Hepatocyte (in vitro differentiated cells): ENCODE data around the gene DEF6. TPM values are rescaled to one million over a fixed set of nuclear protein-coding genes. Genes with fewer than 3 reads are reported as not detected.

ENCODE experiments used
- DNase-seq: peaks from one replicate; pipeline ENCODE4 v3.0.0-alpha.2; 2016; ENCODE audit warnings: low spot score
- H2AFZ ChIP-seq: fragments of 200-600 bp; sonication (generic); 2 replicates; pipeline ENCODE4 v1.6.0; 2016; ENCODE audit warnings: antibody characterized with exemption, mild to moderate bottlenecking
- H3K27ac ChIP-seq: fragments of 200-600 bp; sonication (generic); 2 replicates; pipeline ENCODE4 v1.5.1; 2016; ENCODE audit warnings: mild to moderate bottlenecking
- H3K27me3 ChIP-seq: fragments of 200-600 bp; sonication (generic); 2 replicates; pipeline ENCODE4 v1.6.1; 2016
- H3K36me3 ChIP-seq: fragments of 200-600 bp; sonication (generic); replicated peaks from 2 replicates; pipeline ENCODE4 v1.5.1; 2016; ENCODE audit warnings: low read depth; ENCODE audit not compliant: insufficient read depth
- H3K4me1 ChIP-seq: fragments of 200-600 bp; sonication (generic); 2 replicates; pipeline ENCODE4 v1.5.1; 2016; ENCODE audit warnings: mild to moderate bottlenecking, moderate library complexity; ENCODE audit not compliant: insufficient read depth
- H3K4me2 ChIP-seq: fragments of 200-600 bp; sonication (generic); 2 replicates; pipeline ENCODE4 v1.6.0; 2016
- H3K4me3 ChIP-seq: fragments of 200-600 bp; sonication (generic); 2 replicates; pipeline ENCODE4 v1.5.1; 2016; ENCODE audit warnings: mild to moderate bottlenecking
- H3K79me2 ChIP-seq: fragments of 200-600 bp; sonication (generic); 2 replicates; pipeline ENCODE4 v1.6.0; 2017; ENCODE audit warnings: mild to moderate bottlenecking
- H3K9me2 ChIP-seq: fragments of 200-600 bp; sonication (generic); replicated peaks from 2 replicates; pipeline ENCODE4 v1.6.0; 2017; ENCODE audit warnings: mild to moderate bottlenecking; ENCODE audit not compliant: insufficient read depth
- H3K9me3 ChIP-seq: fragments of 200-600 bp; sonication (generic); 2 replicates; pipeline ENCODE4 v1.5.1; 2016; ENCODE audit warnings: low read depth, mild to moderate bottlenecking
- H4K20me1 ChIP-seq: fragments of 200-600 bp; sonication (generic); 2 replicates; pipeline ENCODE4 v1.6.0; 2016; ENCODE audit warnings: mild to moderate bottlenecking; ENCODE audit not compliant: insufficient read depth, poor library complexity, severe bottlenecking
- EZH2 ChIP-seq: fragments of 200-600 bp; sonication (generic); IDR thresholded peaks from 2 replicates; pipeline ENCODE4 v1.6.1; 2016; ENCODE audit warnings: antibody characterized with exemption, mild to moderate bottlenecking, borderline replicate concordance
- EZH2phosphoT487 ChIP-seq: fragments of 200-600 bp; sonication (generic); IDR thresholded peaks from one replicate; pipeline ENCODE4 v1.6.1; 2018; ENCODE audit warnings: antibody characterized with exemption, mild to moderate bottlenecking, low read depth, moderate library complexity; ENCODE audit not compliant: unreplicated experiment, severe bottlenecking
- WGBS: methylation state at CpG from one replicate; pipeline ENCODE4 v1.1.6; 2016; ENCODE audit warnings: low lambda C conversion rate; ENCODE audit errors: missing lambda C conversion rate; 5-methylcytosine and 5-hydroxymethylcytosine counted together
- polyA plus RNA-seq: library from polyadenylated mRNA; unstranded; fragments of >200 nt; fragmentation: Nextera tagmentation; extraction: Ambion mirVana; gene quantifications from 2 replicates; pipeline ENCODE4 v1.2.1, GENCODE V29; 2016
- total RNA-seq: library from RNA; depleted of rRNA; stranded (reverse); fragments of >200 nt; gene quantifications from 2 replicates; pipeline ENCODE4 v1.2.3, GENCODE V29; 2014
- TF ChIP-seq, protein P1 (sequence below): fragments of 200-600 bp; sonication (generic); IDR thresholded peaks from 2 replicates; pipeline ENCODE4 v1.5.1; 2016; ENCODE audit warnings: antibody characterized with exemption, mild to moderate bottlenecking; ENCODE audit not compliant: poor library complexity

DEF6 gene
- total and polyA plus RNA-seq, 2 experiments from 2014 or later = 3.7 to 3.8 TPM

DNA sequence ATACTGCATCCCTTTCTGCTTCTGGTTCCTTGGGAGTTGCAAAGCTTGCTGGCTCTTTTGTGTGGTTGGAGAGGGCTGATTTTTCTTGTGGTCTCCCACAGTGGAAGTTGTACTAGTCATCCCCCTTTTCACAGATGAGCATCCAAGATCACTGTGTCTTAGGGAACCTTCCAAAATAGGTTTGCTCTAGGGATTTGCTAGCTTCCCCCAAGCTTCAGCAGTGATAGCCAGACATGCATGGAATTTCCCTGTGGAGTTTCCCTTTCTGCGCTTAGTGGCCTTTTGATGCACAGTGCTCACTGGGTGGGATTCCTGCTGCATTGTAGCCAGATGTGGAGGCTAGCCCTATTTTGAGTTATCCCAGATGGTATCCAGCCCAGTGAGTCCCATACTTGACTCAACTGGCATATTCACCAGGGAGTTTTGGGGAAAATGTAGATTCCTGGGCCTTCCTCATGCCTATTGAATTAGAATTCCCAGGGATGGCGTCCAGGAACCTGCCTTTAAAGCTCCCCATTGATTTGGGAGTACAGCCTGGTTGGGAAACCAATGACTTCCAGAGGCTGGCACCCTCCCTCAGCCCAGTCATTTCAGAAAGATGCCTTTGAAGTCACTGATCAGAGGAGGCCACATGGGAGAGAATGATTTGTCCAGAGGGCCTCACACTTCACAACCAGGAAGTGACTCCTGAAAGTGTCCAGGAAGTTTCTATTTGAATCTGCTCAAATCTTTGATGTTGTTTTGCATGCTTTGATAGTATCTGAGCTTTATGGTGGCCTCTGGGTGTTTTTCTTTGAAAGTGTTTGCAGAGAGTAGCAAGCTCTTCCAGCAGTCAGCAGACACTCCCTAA is 70.6 kb downstream of the DEF6 start:
- no peaks in the 10 kb centered on the region for H3K9me3 ChIP-seq
- TF ChIP-seq EZH2phosphoT487 (no peak), EZH2 (no peak)
- TF ChIP-seq, protein P1, sequence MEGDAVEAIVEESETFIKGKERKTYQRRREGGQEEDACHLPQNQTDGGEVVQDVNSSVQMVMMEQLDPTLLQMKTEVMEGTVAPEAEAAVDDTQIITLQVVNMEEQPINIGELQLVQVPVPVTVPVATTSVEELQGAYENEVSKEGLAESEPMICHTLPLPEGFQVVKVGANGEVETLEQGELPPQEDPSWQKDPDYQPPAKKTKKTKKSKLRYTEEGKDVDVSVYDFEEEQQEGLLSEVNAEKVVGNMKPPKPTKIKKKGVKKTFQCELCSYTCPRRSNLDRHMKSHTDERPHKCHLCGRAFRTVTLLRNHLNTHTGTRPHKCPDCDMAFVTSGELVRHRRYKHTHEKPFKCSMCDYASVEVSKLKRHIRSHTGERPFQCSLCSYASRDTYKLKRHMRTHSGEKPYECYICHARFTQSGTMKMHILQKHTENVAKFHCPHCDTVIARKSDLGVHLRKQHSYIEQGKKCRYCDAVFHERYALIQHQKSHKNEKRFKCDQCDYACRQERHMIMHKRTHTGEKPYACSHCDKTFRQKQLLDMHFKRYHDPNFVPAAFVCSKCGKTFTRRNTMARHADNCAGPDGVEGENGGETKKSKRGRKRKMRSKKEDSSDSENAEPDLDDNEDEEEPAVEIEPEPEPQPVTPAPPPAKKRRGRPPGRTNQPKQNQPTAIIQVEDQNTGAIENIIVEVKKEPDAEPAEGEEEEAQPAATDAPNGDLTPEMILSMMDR = no peak
- H4K20me1 ChIP-seq = no peaks in the 10 kb centered on the region
- no peak overlapping the region for H3K4me3 ChIP-seq
- H3K36me3 ChIP-seq = no peaks in the 10 kb centered on the region
- no peak overlapping the region for H2AFZ ChIP-seq
- no peaks in the 10 kb centered on the region for H3K27me3 ChIP-seq
- DNase-seq = peak; percentile 45
- WGBS = 88% methylated on average over 2 of the region's 2 CpGs
- H3K4me2 ChIP-seq = no peak overlapping the region
- H3K27ac ChIP-seq = peak overlapping the region; percentile 63
- peaks cover 4% of the 10 kb centered on the region for H3K4me1 ChIP-seq
- peaks cover 48% of the 10 kb centered on the region for H3K79me2 ChIP-seq
- H3K9me2 ChIP-seq = no peaks in the 10 kb centered on the region

DNA sequence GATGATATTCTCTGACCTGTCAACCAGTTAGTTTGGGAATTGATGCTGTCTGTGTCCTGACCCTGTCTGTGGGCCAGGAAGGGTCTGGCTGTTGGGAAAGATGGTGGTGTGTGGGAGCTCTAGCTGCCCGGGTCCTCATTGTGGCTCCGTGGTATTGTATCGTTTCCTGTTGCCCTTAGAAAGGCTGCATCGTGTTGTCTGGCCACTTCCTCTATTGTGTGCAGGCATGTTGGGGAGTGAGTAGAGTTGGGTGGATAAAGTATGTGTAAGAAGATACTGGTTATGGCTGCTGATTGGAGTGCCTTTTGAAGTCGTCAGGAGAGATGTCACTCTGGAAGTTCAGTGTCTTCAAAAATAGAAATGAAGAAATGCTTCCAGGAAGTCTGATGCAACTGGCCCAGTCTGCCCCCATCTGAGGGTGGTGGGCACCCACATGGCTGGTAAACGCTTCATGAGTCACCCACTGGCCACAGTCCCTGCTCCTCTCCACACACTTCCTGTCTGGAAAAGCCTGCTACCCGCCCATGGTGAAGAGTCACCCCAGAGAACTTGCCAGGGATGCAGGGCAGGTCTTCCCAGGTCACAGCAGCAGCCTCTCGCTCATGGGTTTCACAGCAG is 72.6 kb downstream of the DEF6 start:
- TF ChIP-seq, protein P1 = no peak
- no peak for TF ChIP-seq EZH2
- no peak for TF ChIP-seq EZH2phosphoT487
- Histone ChIP-seq H3K36me3 (no peaks in the 10 kb centered on the region), H2AFZ (no peak overlapping the region), H3K4me3 (no peak overlapping the region), H3K9me2 (no peaks in the 10 kb centered on the region), H3K9me3 (no peaks in the 10 kb centered on the region), H3K27me3 (no peaks in the 10 kb centered on the region), H3K79me2 (peaks cover 47% of the 10 kb centered on the region), H4K20me1 (no peaks in the 10 kb centered on the region), H3K4me1 (no peaks in the 10 kb centered on the region), H3K4me2 (no peak overlapping the region), H3K27ac (peak overlapping the region; percentile 42)
- peak; percentile 50 for DNase-seq
- WGBS = 82% methylated on average over 8 of the region's 8 CpGs

DNA sequence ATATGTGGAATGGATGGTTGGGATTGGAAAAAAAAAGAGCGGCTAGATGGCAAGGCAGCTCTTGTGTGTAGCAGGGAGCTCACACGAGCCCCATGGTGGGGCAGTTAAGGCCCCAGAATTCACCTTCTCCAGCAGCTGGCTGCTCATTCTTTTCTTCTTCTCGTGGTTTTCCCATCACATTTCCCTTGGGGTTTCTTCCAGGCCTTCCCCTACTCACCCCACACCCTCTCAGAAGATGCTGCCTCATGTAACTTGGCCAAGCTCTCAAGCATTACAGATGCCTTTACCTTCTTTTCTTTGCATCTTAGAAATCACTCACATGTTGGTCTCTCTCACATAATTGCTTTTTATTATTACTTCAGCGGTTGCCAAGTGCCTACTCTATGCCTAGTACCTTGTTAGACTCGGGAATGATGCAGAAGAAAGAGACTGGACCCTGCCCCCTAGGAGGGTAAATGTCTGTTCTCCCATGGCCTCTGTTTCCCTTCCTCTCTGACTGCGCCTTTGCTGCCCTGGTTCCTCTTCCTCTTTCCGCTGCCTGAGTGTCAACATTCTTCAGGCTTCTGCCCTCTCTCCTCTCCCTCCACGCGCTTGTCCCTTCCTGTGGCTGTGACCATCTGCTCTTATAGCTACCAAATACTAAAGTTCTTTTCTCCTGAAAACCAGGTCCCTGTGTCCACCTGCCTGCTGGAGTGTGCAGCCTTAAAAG is 73.3 kb downstream of the DEF6 start:
- H3K27me3 ChIP-seq = no peaks in the 10 kb centered on the region
- TF ChIP-seq, protein P1 = no peak
- no peak for TF ChIP-seq EZH2phosphoT487
- no peak for TF ChIP-seq EZH2
- H3K4me2 ChIP-seq = no peak overlapping the region

More for the DNA sequence above, 73.3 kb downstream of the DEF6 start:
- H2AFZ ChIP-seq = no peak overlapping the region
- H3K4me3 ChIP-seq = no peak overlapping the region
- DNase-seq = no peak
- H3K27ac ChIP-seq = peak overlapping the region; percentile 42
- H3K36me3 ChIP-seq = no peaks in the 10 kb centered on the region
- peaks cover 44% of the 10 kb centered on the region for H3K79me2 ChIP-seq
- H3K9me3 ChIP-seq = no peaks in the 10 kb centered on the region
- 85% methylated on average over 9 of the region's 9 CpGs for WGBS
- no peaks in the 10 kb centered on the region for H4K20me1 ChIP-seq
- no peaks in the 10 kb centered on the region for H3K4me1 ChIP-seq
- no peaks in the 10 kb centered on the region for H3K9me2 ChIP-seq

Other genes with a start within 250 kb of the DEF6 start
- not detected in 2 replicates for gene TCP11, start 156.5 kb upstream of the DEF6 start, total RNA-seq
- gene TCP11, start 156.5 kb upstream of the DEF6 start, polyA plus RNA-seq = not detected in 2 replicates
- 6.1 and 8.7 TPM in 2 replicates for gene SCUBE3, start 83.9 kb upstream of the DEF6 start, total RNA-seq
- gene SCUBE3, start 83.9 kb upstream of the DEF6 start, polyA plus RNA-seq = 10.2 and 19.6 TPM in 2 replicates
- 11.4 and 17.0 TPM in 2 replicates for gene ZNF76, start 38.1 kb upstream of the DEF6 start, total RNA-seq
- gene ZNF76, start 38.1 kb upstream of the DEF6 start, polyA plus RNA-seq = 28.0 and 43.7 TPM in 2 replicates
- 7.6 and 9.1 TPM in 2 replicates for gene PPARD, start 44.7 kb downstream of the DEF6 start, total RNA-seq
- gene PPARD, start 44.7 kb downstream of the DEF6 start, polyA plus RNA-seq = 17.4 and 20.4 TPM in 2 replicates
- 8.7 and 9.0 TPM in 2 replicates for gene FANCE, start 154.5 kb downstream of the DEF6 start, total RNA-seq
- gene FANCE, start 154.5 kb downstream of the DEF6 start, polyA plus RNA-seq = 3.7 and 4.1 TPM in 2 replicates
- gene RPL10A, start 170.6 kb downstream of the DEF6 start, total RNA-seq = 1,102 and 1,276 TPM in 2 replicates
- gene RPL10A, start 170.6 kb downstream of the DEF6 start, polyA plus RNA-seq = 305 and 308 TPM in 2 replicates
- 20.4 and 26.3 TPM in 2 replicates for gene TEAD3, start 199.3 kb downstream of the DEF6 start, total RNA-seq
- gene TEAD3, start 199.3 kb downstream of the DEF6 start, polyA plus RNA-seq = 33.0 and 35.9 TPM in 2 replicates
- gene TULP1, start 215.1 kb downstream of the DEF6 start, total RNA-seq = not detected in 2 replicates
- gene TULP1, start 215.1 kb downstream of the DEF6 start, polyA plus RNA-seq = 0.39 and 1.3 TPM in 2 replicates